Amygdala (tissue), 56 donors: ENCODE data around the gene CCR4.
"Not testable (repeated sequence)": the region's sequence is repeated elsewhere in the genome, so short reads cannot be mapped to it uniquely, and the experiment has no call there.

Experiments
- DNase-seq, 56 donors: peaks; one replicate each; lab custom pipeline; 2025; lab: John Stamatoyannopoulos, UW

CCR4 gene

GRCh38 chr3:32950516-32950915 is 928 bp upstream of the CCR4 start:
- DNase-seq: no peak

DNA sequence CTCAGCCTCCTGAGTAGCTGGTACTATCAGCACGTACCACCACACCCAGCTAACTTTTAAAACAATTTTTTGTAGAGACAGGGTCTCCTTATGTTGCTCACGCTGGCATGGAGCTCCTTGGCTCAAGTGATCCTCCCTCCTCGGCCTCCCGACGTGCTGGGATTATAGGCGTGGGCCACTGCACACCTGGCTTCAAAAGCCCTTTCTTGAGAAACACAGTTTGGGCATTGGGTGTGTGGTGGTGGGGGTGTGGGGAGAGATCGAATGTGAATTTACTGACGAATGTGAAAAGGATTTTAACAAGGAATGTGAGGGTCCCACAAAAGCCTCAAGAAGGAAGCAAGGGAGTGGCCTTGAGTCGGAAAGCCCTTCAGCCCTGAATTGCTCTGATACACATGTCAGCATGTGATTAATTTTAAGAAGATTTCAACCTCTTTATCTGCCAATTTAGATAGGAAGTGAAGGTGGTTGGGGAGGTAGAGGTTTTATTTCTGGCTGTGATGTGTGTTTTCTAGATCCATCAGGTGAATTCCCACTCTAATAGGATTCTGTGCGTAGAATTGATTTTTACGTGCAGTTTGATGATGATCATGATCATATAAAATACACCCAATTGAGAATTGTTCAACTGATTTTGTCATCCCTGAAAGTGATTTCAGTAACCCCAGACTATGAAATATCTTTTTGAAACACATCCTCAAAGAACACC is 1.1 kb downstream of the CCR4 start:
- DNase-seq: no peak

DNA sequence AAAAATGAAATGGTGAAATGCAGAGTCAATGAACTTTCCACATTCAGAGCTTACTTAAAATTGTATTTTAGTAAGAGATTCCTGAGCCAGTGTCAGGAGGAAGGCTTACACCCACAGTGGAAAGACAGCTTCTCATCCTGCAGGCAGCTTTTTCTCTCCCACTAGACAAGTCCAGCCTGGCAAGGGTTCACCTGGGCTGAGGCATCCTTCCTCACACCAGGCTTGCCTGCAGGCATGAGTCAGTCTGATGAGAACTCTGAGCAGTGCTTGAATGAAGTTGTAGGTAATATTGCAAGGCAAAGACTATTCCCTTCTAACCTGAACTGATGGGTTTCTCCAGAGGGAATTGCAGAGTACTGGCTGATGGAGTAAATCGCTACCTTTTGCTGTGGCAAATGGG is 3.1 kb downstream of the CCR4 start:
- no peak for DNase-seq

- DNase-seq: no peak
Observed at GRCh38 chr3:32956750-32957570, 5.5 kb downstream of the CCR4 start.

DNA sequence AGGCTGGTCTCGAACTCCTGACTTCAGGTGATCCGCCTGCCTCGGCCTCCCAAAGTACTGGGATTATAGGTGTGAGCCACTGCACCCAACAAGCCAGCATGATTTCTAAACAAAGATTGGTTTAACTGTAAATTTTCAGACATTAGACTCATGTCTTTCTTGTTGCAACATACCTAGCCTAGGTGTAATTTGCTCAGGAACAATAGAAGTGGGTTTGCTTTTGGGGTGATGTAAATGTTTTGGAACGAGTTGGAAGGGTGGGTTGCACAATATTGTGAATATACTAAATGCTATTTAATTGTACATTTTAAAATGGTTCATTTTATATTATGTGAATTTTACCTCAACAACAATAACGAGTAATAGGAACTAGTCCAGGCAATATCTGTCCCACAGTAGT is 7.1 kb downstream of the CCR4 start:
- no peak for DNase-seq

GRCh38 chr3:32959371-32959770 is 7.9 kb downstream of the CCR4 start:
- no peak for DNase-seq

DNA sequence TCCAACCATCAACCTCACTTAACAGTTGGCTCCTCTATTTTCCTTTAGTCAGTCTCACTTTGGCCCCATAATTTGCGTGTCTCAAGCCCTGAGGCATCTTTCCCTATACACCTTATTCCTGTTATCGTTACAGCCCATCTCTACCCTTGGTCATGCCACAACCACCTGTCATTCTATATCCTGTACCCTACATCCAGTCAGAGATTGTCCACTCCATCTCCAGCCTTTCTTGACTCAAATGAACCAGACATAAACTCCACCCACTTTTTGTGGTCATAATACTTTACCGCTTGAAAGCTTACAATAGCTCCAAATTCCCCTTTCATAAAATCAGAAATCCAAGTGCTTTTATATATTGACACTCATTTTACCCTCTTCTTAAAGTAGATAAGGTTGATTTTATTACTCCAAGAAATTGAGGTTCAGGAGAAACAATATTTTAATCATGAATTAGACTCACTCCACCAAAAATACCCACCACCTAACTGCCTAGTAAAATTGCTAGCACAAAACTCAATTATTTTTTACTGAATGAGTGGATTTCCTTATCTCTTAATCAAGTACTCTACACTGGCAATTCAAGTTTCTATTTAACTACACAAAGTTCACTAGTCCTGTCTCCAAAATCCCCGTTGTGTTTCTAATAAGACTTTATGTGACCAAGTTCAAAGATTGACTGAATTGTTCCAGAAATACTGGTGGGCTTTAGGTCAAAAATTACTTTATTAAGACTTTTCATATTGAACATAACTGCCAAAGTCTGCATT is 9.1 kb downstream of the CCR4 start:
- DNase-seq: no peak

DNA sequence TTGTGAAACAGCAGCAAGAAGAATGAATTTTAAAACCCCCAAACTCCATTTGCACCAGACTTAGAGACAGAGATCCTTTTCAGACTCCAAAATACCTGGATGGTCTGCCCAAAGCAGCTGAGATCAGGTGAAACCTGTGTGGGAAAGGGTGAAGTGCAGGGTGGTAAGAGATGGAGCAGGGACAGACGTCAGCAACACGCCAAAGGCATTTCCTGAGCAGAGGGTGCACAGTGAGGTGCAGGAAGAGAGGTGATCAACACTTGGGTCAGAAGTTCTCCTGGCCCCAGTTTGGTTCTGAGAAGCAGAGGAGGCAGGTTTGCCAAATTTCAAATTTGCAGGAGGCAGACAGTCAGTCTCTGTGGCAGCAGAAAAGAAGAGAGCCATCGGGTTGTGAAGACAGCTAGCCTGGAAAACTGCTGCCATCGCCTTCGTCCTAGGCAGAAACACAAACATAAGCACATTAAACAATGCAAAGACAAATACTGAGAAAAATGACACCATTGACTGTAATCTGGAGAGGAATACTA is 9.8 kb downstream of the CCR4 start:
- DNase-seq: no peak

DNA sequence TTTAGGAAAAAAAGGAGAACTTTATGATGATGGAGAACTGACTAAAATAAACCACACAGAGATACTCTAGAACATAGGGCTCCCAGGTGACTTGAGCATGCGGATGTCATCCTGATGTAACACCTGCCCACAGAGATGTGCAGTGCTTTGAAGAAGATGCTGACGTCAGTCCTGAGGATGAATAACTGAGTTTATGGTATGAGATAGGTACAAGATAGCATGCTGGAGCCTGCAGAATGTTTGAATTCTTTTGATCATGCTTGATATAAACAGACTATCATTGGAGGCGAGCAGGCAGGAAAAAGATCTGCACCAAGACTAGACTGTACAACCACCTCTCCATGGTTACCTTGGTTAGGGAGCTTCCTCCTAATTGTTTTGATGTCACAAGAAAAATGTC is 12.4 kb downstream of the CCR4 start:
- DNase-seq: no peak

DNA sequence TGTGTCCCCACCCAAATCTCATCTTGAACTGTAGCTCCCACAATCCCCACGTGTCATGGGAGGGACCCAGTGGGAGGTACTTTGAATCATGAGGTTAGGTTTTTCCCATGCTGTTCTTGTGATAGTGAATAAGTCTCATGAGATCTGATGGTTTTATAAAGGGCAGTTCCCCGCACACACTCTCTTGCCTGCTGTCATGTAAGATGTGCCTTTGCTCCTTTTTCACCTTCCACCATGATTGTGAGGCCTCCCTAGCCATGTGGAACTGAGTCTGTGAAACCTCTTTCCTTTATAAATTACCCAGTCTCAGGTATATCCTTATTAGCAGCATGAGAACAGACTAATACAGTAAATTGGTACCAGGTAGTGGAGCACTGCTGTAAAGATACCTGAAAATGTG is 13.3 kb downstream of the CCR4 start:
- not testable (repeated sequence) for DNase-seq

DNA sequence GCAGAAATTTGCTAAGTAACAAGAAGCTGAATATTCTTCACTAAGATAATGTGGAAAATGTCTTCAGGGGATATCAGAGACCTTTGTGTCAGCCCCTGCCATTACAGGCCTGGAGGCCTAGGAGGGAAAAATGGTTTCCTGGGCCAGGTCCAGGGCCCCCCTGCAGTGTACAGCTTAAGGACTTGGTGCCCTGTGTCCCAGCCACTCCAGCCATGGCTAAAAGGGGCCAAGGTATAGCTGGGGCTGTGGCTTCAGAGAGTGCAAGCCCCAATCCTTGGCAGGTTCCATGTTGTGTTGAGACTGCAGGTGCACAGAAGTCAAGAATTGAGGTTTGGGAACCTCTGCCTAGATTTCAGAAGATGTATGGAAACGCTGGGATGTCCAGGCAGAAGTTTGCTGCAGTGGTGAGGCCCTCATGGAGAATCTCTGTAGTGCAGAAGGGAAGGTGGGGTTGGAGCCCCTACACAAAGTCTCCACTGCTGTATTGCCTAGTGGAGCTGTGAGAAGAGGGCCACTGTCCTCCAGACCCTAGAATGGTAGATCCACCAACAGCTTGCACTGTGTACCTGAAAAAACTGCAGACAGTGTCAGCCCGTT is 14.3 kb downstream of the CCR4 start:
- DNase-seq: not testable (repeated sequence)

DNA sequence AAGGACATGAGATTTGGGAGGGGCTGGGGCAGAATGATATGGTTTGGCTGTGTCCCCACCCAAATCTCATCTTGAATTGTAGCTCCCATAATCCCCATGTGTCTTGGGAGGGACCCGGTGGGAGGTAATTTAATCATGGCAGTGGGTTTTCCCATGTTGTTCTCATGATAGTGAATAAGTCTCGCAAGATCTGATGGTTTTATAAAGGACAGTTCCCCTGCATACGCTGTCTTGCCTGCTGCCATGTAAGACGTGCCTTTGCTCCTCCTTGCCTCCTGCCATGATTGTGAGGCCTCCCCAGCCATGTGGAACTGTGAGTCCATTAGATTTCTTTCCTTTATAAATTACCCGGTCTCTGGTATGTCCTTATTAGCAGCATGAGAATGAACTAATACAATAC is 15.2 kb downstream of the CCR4 start:
- DNase-seq: not testable (repeated sequence)

DNA sequence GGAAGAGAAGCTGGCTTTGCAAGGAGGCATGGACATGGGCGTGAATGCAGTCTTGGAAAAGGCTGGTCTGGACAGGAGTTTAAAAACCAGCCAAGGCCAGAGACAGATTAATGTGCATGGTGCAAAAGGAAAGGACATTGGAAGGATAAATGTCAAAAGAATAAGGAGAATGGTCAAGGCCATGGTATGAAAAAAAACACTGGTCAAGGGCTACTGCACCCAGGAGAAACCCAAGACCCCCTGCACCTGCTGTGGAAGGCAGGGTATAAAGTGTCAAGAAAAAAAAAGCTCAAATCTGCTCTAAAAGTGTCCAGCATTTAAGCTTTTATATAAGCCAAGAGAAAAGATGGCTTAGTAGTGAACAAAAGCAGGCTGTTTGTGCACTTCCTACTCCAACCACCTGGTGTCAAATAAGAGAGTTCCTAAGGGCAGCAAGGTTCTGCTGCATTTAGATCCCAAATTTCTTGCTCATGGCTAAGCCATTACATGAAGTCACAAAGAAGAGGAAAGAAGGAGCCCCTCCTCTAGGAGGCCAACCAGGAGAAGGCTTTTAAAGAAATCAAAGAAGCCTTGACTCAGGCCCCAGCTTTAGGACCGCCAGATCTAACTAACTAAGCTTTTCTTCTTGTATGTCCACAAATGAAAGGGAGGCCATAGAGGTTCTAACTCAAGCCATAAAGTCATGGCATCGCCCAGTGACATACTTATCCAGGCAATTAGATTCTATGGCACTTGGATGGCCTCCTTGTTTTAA is 16.9 kb downstream of the CCR4 start:
- no peak for DNase-seq

GRCh38 chr3:32968920-32969389 is 17.5 kb downstream of the CCR4 start:
- no peak for DNase-seq

GRCh38 chr3:32969656-32970055 is 18.2 kb downstream of the CCR4 start:
- no peak for DNase-seq

- DNase-seq: not testable (repeated sequence)
Observed at GRCh38 chr3:32971291-32971690, 19.8 kb downstream of the CCR4 start.

GRCh38 chr3:32972482-32973146 is 21.2 kb downstream of the CCR4 start:
- no peak for DNase-seq

GRCh38 chr3:32973982-32974381 is 22.5 kb downstream of the CCR4 start:
- no peak for DNase-seq

GRCh38 chr3:32975891-32976595 is 24.6 kb downstream of the CCR4 start:
- no peak for DNase-seq
